ENCODE measurements around the gene MT1E.
"Not testable (repeated sequence)": the region's sequence is repeated elsewhere in the genome, so short reads cannot be mapped to it uniquely, and the experiment has no call there.

MT1E gene

DNA sequence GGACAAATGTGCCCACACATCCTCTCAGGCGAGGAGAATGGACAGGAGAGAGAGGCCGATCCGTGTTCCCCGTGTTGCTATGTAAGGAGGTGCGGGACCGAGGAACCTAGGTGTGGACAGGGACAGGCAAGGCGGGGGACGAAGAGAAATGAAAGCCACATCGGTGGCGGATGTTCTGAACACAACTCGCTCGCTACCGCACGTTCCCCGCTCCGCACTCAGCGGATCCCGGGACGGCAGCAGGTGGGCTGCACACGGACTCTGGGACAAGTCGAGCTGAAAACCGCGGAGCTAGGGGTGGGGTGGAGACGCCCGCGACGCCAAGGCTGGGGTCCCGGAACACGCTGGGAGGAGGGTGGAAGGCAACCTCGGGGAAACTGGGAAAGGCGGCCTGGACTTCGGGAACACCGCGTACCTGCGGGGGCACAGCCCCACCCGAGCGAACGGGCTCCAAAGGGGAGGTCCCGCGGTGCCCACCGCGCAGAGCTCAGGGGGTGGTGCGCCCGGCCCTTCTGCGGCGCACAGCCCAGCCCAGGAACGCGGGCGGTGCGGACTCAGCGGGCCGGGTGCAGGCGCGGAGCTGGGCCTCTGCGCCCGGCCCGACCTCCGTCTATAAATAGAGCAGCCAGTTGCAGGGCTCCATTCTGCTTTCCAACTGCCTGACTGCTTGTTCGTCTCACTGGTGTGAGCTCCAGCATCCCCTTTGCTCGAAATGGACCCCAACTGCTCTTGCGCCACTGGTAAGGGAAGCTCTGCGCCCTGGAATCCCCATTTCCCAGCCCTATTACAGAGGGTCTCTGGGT, at the start of gene MT1E:
Gene MT1E (plus strand): TSS at position 642 of the 803 bp plus-strand sequence. CDS start 71 bp downstream, at position 713.
- TF ChIP-seq POLR2A (IDR thresholded peaks at IDR 0.05; ENCODE audit: low read depth, low read length): peak; percentile 91
- FAIRE-seq (no peak), DNase-seq (ENCODE audit: insufficient read length, low spot score) (peak; percentile 67)

DNA sequence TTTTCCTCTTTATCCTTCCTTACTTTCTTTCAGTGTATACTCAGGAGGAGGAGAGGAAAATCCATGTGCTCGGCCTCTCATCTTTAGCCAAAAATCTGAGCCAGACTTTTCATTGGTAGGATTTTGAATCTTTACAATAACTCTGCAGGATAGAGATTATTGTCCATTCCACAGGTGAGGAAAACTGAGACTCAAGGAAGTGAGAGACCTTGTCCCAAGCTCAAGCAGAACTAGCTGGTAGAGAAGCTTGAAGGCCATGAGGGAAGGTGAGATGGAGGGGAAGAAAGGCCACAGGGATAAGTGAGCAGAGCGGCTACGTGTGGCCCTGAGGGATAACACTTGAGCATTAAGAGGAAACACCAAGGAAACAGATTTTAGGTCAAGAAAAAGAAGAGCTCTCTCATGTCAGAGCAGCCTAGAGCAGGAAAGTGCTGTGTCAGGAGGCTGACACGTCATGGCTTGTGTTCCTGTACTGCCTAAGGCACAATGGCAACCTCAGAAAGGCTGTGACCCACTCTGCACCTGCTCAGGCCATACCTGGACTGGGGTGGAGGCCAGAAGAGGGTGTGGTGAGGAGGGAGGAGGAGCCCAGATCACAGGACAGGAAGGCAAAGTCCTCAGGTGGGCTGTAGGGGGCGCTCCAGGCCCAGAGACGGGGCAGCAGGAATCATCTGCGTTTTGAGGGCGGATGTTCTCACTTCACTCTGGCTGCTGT, 48.8 kb upstream of the MT1E start:
- FAIRE-seq: peak; percentile 48
- no peak for TF ChIP-seq POLR2A (IDR thresholded peaks at IDR 0.05; ENCODE audit: low read depth, low read length)
- peak; percentile 70 for DNase-seq (ENCODE audit: insufficient read length, low spot score)

DNA sequence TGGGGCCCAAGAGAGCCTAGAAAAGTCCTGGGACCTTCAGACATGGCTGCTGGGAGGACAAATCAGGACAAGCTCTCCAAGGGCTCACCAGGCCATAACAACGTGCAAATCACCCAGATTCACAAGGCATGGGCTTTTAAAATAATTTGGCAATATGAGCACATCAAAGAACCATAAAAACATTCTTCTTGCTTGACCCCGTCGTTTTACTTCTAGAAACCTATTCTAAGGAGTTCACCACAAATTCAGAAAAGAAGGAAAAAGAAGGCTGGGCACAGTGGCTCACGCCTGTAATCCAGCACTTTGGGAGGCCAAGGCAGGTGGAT, 48.3 kb upstream of the MT1E start:
- FAIRE-seq (no peak), DNase-seq (ENCODE audit: insufficient read length, low spot score) (no peak)

DNA sequence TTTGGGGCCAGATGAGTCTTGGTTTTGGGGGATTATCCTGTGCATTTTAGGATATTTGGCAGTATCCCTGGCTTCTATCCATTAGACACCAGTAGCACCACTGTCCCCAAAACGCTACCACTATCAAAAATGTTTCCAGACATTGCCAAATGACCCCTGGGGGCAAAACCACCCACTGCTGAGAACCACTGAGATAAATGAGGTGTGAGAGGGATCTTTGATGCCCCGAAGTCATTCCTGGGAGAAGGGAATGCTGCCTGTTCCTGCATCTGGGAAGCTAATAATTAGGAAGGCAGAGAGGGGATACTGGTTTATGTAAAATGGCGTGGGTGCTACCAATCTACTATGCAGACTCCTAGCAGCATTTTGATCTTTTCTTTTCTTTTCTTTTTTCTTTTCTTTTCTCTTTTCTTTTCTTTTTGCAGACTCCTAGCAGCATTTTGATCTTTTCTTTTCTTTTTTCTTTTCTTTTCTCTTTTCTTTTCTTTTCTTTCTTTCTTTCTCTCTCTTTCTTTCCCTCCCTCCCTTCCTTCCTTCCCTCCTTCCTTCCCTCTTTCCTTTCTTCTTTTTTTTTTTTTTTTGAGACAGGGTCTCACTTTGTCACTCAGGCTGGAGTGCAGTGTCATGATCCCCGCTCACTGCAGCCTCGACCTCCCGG, 45.1 kb upstream of the MT1E start:
- FAIRE-seq (no peak), DNase-seq (ENCODE audit: insufficient read length, low spot score) (no peak)
- TF ChIP-seq POLR2A (IDR thresholded peaks at IDR 0.05; ENCODE audit: low read depth, low read length): no peak

More for the DNA sequence above, 48.3 kb upstream of the MT1E start:
- TF ChIP-seq POLR2A (IDR thresholded peaks at IDR 0.05; ENCODE audit: low read depth, low read length): no peak

DNA sequence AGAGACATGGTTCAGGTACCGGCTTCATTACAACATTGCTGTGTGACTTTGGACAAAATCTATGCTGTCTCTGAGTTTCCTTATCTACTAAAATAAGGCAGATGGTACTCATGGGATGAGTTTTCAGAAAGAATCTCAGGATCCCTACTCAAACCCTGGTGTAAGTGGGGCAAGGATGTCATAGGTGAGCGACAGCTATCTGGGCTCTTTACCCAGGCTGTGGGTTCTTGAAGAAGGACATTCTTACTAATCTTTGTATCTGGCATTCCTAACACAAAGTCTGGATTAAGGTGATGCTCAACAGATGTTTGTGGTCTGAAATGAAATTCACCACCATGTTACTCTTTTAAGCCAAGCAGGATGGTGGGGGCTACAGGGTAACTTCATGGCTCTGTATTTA, 42.7 kb upstream of the MT1E start:
- not testable (repeated sequence) for FAIRE-seq; DNase-seq (ENCODE audit: insufficient read length, low spot score)

DNA sequence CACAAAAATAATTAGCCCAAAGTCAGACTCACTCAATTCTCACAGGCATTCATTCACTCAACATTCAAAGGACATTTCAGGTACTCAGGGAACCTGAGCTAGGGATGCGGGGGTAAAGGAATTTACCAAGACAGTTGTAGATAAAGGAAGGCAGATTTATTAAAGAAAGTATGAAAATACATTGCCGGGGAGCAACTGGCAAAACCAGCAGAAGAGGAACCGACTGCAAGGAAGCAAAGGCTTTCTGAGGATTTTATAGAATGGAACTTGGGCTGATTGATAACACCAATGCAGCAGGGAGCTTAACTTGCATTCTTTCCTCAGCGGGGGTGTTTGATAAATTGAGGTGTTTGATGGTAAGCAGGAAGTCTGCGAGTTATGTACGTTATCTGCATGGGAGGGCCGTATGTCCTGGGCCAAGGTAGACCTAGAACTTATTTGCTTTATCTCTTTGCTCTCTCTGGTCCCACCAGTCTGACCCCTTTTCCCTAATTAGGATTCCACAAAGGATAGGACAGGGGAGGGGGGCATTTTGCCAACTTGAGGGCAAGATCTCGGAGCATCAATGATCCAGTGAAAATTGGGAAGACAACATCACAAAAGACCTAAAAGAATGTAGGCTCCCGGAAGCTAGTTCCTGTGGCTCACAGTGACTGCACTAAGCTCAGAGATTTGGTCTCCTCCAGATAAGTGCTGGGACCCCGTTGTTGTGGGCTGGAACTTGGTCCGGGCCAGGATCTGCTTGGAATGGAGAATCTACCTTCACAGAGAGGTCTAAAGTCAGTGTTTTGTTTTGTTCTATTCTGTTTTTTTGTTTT, 42.0 kb upstream of the MT1E start:
- DNase-seq (ENCODE audit: insufficient read length, low spot score) (no peak), FAIRE-seq (no peak)
- TF ChIP-seq POLR2A (IDR thresholded peaks at IDR 0.05; ENCODE audit: low read depth, low read length): no peak

DNA sequence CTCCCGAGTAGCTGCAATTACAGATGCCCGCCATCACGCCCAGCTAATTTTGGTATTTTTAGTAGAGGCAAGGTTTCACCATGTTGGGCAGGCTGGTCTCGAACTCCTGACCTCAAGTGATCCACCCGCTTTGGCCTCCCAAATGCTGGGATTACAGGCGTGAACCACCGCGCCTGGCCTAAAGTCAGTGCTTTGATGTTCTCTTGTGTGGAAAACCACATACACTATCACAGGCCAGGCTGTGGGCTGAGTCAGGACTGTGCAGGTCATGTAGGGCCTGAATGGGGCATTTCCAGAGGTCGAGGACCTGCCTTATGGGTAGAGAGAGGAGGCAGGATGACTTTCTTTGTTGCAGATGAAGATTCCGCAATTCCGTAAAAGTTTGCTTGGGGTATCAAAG, 41.3 kb upstream of the MT1E start:
- no peak for TF ChIP-seq POLR2A (IDR thresholded peaks at IDR 0.05; ENCODE audit: low read depth, low read length)
- DNase-seq (ENCODE audit: insufficient read length, low spot score): no peak
- no peak for FAIRE-seq

DNA sequence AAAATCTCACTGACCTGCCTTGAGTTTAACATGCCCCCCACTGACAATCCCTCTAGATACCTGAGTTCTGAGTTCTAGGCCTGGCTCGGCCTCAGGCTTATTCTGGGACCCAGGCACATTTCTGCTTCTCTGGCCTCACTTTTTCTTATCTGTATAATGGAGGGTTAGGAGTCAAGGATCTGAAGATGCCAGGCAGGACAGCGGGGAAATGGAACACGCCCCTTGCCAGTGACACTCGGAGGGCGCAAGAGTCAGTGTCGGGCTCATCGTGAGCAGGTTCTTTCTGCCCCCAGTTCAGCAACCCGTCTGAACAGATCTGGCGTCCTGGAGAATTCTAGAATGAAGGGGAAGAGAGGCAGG, 36.8 kb upstream of the MT1E start:
- no peak for TF ChIP-seq POLR2A (IDR thresholded peaks at IDR 0.05; ENCODE audit: low read depth, low read length)
- FAIRE-seq: no peak

DNA sequence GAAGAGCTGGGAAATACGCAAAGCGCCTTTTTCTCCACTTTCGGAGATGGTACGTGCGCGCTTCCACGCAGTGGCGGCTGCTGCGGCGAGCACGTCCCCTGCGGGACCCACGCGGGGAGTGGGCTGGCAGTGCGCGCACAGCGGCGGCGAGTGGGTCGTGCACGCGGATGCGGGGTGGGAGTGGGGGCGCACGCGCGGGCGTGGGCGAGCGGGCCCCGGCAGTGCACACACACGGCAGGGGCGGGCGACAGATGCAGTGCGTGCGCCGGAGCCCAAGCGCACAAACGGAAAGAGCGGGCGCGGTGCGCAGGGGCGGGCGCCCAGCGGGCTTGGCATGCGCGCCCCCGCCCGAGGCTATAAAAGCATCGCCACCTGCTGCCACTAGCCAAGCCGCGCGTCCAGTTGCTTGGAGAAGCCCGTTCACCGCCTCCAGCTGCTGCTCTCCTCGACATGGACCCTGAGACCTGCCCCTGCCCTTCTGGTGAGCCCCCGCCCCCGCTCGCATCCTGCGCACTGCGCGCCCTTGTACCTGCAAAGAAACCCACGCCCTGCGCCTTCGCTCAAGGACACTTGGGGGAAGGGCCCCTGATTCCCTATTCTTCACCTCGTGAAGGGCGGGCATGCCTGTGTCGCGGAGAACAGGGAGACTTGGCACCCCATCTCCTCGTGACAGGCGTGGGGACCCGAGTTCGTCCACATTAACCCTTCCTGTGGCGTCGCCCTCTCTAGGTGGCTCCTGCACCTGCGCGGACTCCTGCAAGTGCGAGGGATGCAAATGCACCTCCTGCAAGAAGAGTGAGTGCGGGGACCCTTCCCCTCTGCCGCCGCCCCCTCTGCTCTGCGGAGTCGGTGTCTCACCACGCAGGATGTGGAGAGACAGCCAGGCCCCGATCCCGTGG, 36.2 kb upstream of the MT1E start, which contains the start of gene MT3:
Gene MT3 (plus strand): TSS at position 388 of the 899 bp plus-strand sequence. CDS start 63 bp downstream, at position 451.
- FAIRE-seq (no peak), DNase-seq (ENCODE audit: insufficient read length, low spot score) (no peak)
- no peak for TF ChIP-seq POLR2A (IDR thresholded peaks at IDR 0.05; ENCODE audit: low read depth, low read length)

More for the DNA sequence above, 36.8 kb upstream of the MT1E start:
- DNase-seq (ENCODE audit: insufficient read length, low spot score): no peak

DNA sequence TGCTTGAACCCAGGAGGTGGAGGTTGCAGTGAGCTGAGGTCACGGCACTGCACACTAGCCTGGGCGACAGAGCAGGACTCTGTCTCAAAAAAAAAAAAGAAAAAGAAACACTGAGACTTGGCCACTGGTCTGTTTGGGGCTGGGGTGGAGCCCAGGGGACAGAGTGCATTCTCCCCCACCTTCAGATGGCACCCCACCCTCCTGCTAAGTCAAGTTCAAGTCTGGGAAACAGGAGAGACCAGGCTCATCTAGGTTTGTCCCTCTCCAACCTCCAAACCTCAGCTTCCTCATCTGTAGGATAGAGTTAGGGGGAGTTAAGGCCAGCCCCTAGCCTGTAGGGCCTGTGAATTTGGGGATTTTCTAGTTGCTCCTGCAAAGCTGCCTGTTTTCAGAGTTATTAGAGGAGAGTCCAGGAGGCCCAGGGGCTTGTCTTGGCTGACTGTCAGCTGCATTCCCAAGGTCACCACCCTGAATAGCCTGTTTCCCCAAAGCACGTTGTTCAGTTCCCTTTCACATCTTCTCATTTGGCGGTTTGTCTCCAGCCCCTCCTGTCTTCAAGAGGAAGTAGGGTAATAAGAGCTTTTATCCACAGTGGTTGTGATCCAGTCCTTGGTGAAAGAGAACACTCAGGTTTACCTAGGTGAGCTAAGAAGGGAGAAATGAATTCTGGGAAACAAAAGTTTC, 34.1 kb upstream of the MT1E start:
- DNase-seq (ENCODE audit: insufficient read length, low spot score): no peak
- no peak for TF ChIP-seq POLR2A (IDR thresholded peaks at IDR 0.05; ENCODE audit: low read depth, low read length)
- FAIRE-seq: no peak

DNA sequence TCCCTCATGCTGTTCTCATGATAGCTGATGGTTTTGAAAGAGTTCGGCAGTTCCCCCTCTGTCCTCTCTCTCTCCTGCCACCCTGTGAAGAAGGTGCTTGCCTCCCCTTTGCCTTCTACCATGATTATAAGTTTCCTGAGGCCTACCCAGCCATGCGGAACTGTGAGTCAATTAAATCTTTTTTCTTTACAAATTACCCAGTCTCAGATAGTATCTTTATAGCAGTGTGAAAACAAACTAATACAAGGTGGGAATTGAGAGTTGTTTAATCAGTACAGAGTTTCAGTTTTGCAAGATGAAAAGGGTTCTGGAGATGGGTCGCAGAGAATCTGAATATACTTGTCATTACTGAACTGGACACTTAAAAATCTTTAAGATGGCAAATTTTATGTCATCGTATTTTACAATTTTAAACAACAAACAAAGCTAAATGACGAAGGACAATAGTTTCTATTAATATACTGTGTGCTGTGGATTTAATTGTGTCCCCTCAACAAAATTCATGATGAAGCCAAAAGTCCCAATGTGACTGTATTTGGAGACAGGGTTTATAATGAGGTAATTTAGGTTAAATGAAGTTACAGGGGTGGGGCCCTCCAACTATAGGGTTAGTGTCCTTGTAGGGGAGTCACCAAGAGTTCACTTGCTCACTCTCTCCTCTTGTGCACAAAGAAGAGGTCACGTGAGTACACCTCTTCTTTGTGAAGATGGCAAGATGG, 31.8 kb upstream of the MT1E start:
- TF ChIP-seq POLR2A (IDR thresholded peaks at IDR 0.05; ENCODE audit: low read depth, low read length): no peak
- FAIRE-seq (no peak), DNase-seq (ENCODE audit: insufficient read length, low spot score) (no peak)

DNA sequence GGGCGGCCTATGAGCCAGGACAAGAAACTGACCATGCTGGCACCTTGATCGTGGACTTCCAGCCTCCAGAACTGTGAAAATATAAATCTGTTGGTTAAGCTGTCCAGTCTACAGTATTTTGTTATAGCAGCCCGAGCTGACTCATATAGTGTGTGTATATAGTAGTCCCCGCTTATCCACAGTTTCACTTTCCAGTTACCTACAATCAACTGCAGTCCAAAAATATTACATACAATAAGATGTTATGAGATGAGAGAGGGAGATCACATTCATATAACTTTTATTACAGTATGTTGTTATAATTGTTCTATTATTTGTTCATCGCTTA, 31.3 kb upstream of the MT1E start:
- no peak for FAIRE-seq
- TF ChIP-seq POLR2A (IDR thresholded peaks at IDR 0.05; ENCODE audit: low read depth, low read length): no peak
- no peak for DNase-seq (ENCODE audit: insufficient read length, low spot score)
